ENCODE data around the gene GRIP1.
"Not testable (repeated sequence)": the region's sequence is repeated elsewhere in the genome, so short reads cannot be mapped to it uniquely, and the experiment has no call there.

The GRIP1 gene

DNA sequence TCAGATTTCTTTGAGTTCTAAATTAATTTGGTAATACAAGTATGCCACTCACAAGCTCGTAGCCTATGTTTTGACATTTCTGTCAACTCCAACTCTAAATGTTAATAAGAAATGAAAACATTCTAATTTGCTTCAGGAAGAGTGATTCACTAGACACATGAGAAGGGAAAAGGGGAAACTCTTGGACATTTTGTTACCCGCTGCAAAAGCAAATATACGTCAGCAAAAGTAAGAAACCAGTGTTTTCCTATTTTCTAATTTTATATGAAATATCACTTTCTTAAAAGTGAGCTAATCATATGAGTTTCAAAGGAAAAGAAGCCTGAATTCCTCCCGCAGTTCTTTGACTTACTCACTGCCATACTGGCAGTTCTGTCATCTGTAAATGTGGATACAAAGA lies 162.3 kb downstream of the GRIP1 start:
- no peak for DNase-seq

- no peak for DNase-seq
These were observed 162.7 kb downstream of the GRIP1 start for GRCh38 chr12:66516133-66516532.

DNA sequence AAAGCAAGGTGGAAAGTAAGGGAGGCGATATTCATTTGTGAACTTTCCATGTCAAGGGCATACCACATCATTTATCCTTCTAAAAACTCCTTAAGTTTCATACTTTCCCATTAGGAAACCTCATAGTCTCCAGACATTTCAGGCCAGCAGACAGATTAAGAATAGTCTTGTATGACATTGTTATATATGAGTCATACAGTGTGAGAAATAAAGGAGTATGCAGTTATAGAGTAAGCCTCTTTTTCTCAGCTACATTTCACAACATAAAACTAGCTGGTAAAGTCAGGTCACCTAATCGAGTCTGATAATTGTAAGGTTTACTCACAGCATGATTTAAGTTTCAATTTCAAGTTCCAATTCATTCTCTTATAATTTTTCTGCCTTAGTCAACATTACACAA lies 164.3 kb downstream of the GRIP1 start:
- DNase-seq: no peak

GRCh38 chr12:66508025-66508424 lies 170.9 kb downstream of the GRIP1 start:
- no peak for DNase-seq

DNA sequence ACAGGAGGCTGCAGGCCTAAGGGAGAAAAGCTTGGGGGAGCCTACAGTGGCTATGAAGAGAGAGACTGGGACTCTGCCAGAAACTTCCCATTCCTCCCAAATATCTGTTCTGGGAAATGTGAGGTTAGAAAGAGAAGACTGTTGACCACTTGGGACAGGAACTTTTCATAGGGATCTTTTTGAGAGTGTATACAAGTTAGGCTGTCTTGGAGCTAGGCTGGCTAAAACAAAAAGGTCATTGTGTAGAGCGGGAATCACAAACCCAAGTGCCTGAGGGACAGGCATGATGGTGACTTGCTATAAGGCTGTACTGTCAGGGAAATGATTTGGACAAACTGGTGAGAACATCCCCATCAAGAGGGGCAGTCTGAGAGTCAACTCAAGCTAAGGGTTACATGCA lies 175.1 kb downstream of the GRIP1 start:
- no peak for DNase-seq

- no peak for DNase-seq
These were observed 176.0 kb downstream of the GRIP1 start for GRCh38 chr12:66502911-66503310.

- no peak for DNase-seq
These were observed 178.0 kb downstream of the GRIP1 start for GRCh38 chr12:66500841-66501240.

DNA sequence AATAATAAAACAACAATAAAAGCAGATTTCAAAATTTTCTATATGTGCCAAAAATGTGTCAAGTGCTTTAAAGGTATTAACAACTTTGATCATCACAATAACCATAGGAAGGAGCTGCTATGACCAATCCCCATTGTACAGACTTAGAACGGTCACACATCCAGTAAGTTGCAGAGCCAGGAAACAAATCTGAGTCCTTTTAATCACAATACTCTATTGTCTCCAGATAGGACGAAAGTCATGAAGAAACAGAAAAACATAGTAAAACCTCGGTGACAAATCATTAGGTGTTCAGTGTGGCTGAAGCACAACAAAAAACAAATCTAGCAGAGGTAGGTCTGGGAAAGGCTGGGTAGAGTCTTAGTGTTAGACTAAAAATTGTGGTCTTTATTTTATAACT lies 178.8 kb downstream of the GRIP1 start:
- DNase-seq: no peak

GRCh38 chr12:66499000-66499399 lies 179.9 kb downstream of the GRIP1 start:
- no peak for DNase-seq

- not testable (repeated sequence) for DNase-seq
These were observed 180.8 kb downstream of the GRIP1 start for GRCh38 chr12:66498059-66498458.

DNA sequence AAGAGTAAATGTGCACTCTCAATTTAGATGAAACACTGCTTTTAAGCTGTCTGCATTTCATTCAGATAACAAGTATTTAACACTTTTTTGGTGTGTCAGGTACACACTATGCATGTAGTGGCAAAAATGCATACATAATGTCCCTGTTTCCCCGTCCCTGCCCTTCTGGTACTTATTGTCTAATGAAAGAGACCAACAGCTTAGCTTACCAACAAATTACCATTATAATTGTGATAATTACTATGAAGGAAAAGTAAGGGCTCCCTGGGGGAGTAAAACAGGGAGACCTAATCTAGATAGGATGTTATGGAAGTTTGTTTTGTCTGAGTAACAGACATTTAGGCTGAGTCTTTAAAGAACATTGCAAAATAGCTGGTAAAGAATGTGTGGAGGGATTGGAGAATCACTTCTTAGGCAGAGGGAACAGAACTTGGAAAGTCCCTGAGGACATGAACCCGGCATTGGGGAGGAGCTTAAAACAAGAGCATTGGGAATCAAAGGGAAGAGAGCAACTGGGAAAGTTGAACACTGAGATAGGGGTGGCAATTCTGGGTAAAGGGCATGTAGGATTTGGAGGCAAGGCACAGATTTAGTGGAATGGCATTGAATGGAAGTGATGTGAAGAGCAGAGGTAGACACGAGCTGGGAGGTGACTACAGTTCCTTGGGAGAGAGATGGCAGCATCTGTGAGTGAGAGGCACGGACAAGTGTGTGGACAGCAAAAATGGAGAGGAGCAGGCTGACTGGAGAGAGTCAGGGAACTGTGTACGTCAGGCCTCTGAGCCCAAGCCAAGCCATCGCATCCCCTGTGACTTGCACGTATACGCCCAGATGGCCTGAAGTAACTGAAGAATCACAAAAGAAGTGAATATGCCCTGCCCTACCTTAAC lies 181.6 kb downstream of the GRIP1 start:
- DNase-seq: no peak

GRCh38 chr12:66496595-66496994 lies 182.3 kb downstream of the GRIP1 start:
- no peak for DNase-seq

DNA sequence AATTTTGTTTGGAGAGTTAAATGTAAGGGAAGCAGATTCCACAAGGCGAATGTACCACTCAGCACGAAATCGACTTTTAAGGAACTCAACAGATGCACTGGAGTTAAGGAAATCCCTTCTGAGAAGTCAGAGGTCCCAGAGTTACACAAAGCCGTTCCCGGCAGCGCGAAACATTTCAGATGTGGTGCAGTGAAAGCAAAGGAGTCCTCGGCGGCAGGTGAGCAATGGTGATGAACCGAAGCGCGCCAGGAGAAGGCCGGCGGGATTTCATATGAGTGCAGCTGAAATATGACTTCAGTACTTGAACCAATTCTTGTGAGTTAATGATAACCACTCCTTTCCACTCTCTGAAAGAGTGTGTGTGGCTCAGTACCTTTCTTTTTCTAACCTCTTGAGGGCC lies 183.2 kb downstream of the GRIP1 start:
- no peak for DNase-seq

- no peak for DNase-seq
These were observed 185.1 kb downstream of the GRIP1 start for GRCh38 chr12:66493819-66494218.

- no peak for DNase-seq
These were observed 187.0 kb downstream of the GRIP1 start for GRCh38 chr12:66491853-66492252.

- no peak for DNase-seq
These were observed 196.3 kb downstream of the GRIP1 start for GRCh38 chr12:66482351-66483203.

- DNase-seq: no peak
These were observed 210.9 kb downstream of the GRIP1 start for GRCh38 chr12:66467932-66468331.

- no peak for DNase-seq
These were observed 217.5 kb downstream of the GRIP1 start for GRCh38 chr12:66461331-66461730.

DNA sequence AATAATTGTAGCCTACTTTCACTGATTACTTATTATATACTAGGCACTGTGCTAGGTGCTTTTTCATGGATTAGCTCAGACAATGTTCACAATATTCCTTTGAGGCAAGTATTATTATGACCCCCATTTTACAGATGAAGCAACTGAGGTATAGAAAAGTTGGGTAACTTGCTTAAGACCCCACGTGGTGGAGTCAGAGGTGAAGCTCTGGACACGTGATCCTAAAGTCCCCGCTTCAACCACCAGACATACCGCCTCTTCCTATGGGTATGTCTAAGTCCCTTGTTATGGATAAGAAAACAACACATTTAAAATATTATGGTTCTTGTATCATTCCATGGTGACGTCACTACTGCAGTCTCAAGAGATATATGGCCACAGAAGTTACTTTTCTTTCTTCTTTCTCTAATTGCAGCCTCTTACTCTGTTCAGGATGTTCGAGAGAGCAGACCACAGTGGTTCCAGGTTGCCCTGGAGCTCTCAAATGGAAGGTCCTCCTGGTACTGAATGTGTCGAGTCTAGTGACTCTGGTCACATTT lies 218.9 kb downstream of the GRIP1 start:
- no peak for DNase-seq

- no peak for DNase-seq
These were observed 222.3 kb downstream of the GRIP1 start for GRCh38 chr12:66456612-66457011.

DNA sequence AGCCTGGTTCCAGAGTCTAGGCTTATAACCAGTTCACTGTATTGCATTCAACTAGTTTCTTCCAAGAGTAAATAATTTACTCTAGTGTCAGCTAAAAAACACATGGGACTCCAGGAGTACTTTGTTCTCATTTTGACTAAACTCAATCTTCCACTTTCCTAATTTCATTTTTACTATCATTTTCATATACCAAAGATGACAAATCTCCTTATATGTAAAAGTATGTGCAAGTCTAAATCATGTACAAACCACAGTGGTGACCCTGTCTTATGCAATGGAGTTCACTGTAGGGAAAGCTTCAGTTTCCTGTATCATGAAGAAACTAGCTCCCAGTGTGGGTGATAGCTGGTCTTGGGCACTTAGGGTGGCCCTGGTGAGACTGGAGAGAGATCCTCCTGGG lies 225.0 kb downstream of the GRIP1 start:
- DNase-seq: no peak

GRCh38 chr12:66453120-66453519 lies 225.8 kb downstream of the GRIP1 start:
- no peak for DNase-seq

GRCh38 chr12:66449531-66449930 lies 229.3 kb downstream of the GRIP1 start:
- DNase-seq: no peak

DNA sequence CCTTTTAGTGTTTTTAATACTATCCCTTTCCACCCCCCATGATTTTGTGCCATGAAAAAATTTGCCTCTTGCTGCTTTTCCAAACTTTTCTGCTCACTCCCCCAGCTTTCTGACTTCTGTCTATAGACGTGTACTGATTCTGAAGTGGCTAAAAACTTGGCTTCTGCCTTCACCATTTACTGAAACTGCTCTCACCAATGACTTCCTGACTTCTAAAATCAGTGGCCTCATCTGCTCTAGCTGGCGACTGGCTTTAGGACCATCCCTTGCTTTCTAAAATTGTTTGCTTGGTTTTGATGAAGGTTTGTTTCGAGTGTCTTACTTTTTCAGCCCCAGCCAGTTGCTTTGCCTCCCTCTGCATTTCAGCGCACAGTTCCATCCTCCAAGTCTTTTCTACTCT lies 231.2 kb downstream of the GRIP1 start:
- no peak for DNase-seq
